Smooth muscle cell (in vitro differentiated cells): Measurements from ENCODE around the gene BFSP2. TPM values are rescaled to one million over a fixed set of nuclear protein-coding genes. Genes with fewer than 3 reads are reported as not detected.

Experiments used
- DNase-seq: peaks from one replicate; lab custom pipeline; 2025; ENCODE audit not compliant: unreplicated experiment; lab: John Stamatoyannopoulos, UW
- H2AFZ ChIP-seq: fragments of 200-600 bp; sonication (generic); 2 replicates; pipeline ENCODE4 v1.6.0; 2016; ENCODE audit warnings: antibody characterized with exemption, low read depth, mild to moderate bottlenecking
- H3F3A ChIP-seq: fragments of 200-600 bp; sonication (generic); 2 replicates; pipeline ENCODE4 v1.6.0; 2017; ENCODE audit warnings: antibody characterized with exemption, low read depth
- H3K27ac ChIP-seq: fragments of 200-600 bp; sonication (generic); 2 replicates; pipeline ENCODE4 v1.5.1; 2016; ENCODE audit warnings: low read depth, mild to moderate bottlenecking
- H3K27me3 ChIP-seq: fragments of 200-600 bp; sonication (generic); 2 replicates; pipeline ENCODE4 v1.6.1; 2016; ENCODE audit warnings: low read depth, mild to moderate bottlenecking
- H3K36me3 ChIP-seq: fragments of 200-600 bp; sonication (generic); 2 replicates; pipeline ENCODE4 v1.5.1; 2016; ENCODE audit warnings: low read depth
- H3K4me1 ChIP-seq: fragments of 200-600 bp; sonication (generic); 2 replicates; pipeline ENCODE4 v1.5.1; 2016; ENCODE audit warnings: low read depth
- H3K4me2 ChIP-seq: fragments of 200-600 bp; sonication (generic); 2 replicates; pipeline ENCODE4 v1.6.0; 2016; ENCODE audit warnings: mild to moderate bottlenecking
- H3K4me3 ChIP-seq: fragments of 200-600 bp; sonication (generic); 2 replicates; pipeline ENCODE4 v1.5.1; 2016; ENCODE audit warnings: mild to moderate bottlenecking
- H3K79me2 ChIP-seq: fragments of 200-600 bp; sonication (generic); 2 replicates; pipeline ENCODE4 v1.6.0; 2016; ENCODE audit warnings: low read depth, mild to moderate bottlenecking
- H3K9ac ChIP-seq: fragments of 200-600 bp; sonication (generic); 2 replicates; pipeline ENCODE4 v1.6.0; 2016; ENCODE audit warnings: low read depth
- H3K9me3 ChIP-seq: fragments of 200-600 bp; sonication (generic); replicated peaks from 2 replicates; pipeline ENCODE4 v1.5.1; 2016; ENCODE audit warnings: low read depth
- H4K20me1 ChIP-seq: fragments of 200-600 bp; sonication (generic); 2 replicates; pipeline ENCODE4 v1.6.0; 2016; ENCODE audit warnings: low read depth
- WGBS: methylation state at CpG from one replicate; pipeline ENCODE4 v1.1.7; 2016; ENCODE audit warnings: low lambda C conversion rate; 5-methylcytosine and 5-hydroxymethylcytosine counted together
- polyA plus RNA-seq: library from polyadenylated mRNA; unstranded; fragments of >200 nt; fragmentation: Nextera tagmentation; extraction: Ambion mirVana; gene quantifications from 2 replicates; pipeline ENCODE4 v1.2.1, GENCODE V29; 2016
- total RNA-seq: library from RNA; depleted of rRNA; stranded (reverse); fragments of >200 nt; gene quantifications from 2 replicates; pipeline ENCODE4 v1.2.3, GENCODE V29; 2014
- TF ChIP-seq, protein P1 (sequence below): fragments of 200-600 bp; sonication (generic); IDR thresholded peaks from 2 replicates; pipeline ENCODE4 v1.5.1; 2017; ENCODE audit warnings: borderline replicate concordance, mild to moderate bottlenecking, antibody characterized with exemption; ENCODE audit not compliant: insufficient read depth, poor library complexity, severe bottlenecking

The BFSP2 gene
- total and polyA plus RNA-seq, 2 experiments from 2014 or later, result not detected

DNA sequence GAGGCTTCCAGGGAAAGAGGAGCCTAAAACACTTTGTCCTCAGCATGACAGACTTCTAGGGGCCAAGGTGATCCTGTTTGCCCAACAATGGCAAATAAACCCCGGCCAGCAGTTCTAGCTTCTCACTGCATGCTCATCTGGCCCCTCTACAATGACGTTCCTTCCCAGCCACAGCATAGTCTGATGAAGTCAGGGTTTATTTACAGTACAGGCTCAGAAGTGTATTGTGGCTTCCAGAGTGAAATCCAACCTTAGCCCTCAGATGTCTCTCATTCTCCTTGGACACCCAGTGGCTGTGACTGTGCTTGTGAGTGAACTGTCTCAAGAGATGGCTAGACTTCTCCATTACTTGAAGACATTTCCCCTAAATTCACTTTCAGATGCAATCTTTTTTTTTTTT lies 40.8 kb downstream of the BFSP2 start:
- no peaks in the 10 kb centered on the region for H3K36me3 ChIP-seq
- H3F3A ChIP-seq, result no peaks in the 10 kb centered on the region
- H3K9ac ChIP-seq, result no peak overlapping the region
- H3K9me3 ChIP-seq, result no peaks in the 10 kb centered on the region
- no peak overlapping the region for H3K4me2 ChIP-seq
- no peaks in the 10 kb centered on the region for H4K20me1 ChIP-seq
- no peaks in the 10 kb centered on the region for H3K27me3 ChIP-seq
- no peak overlapping the region for H2AFZ ChIP-seq
- H3K79me2 ChIP-seq, result no peaks in the 10 kb centered on the region
- no peak for DNase-seq
- no peak overlapping the region for H3K4me3 ChIP-seq
- no peak overlapping the region for H3K27ac ChIP-seq
- TF ChIP-seq, protein P1, sequence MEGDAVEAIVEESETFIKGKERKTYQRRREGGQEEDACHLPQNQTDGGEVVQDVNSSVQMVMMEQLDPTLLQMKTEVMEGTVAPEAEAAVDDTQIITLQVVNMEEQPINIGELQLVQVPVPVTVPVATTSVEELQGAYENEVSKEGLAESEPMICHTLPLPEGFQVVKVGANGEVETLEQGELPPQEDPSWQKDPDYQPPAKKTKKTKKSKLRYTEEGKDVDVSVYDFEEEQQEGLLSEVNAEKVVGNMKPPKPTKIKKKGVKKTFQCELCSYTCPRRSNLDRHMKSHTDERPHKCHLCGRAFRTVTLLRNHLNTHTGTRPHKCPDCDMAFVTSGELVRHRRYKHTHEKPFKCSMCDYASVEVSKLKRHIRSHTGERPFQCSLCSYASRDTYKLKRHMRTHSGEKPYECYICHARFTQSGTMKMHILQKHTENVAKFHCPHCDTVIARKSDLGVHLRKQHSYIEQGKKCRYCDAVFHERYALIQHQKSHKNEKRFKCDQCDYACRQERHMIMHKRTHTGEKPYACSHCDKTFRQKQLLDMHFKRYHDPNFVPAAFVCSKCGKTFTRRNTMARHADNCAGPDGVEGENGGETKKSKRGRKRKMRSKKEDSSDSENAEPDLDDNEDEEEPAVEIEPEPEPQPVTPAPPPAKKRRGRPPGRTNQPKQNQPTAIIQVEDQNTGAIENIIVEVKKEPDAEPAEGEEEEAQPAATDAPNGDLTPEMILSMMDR, result no peak
- 83% methylated on average over 2 of the region's 2 CpGs for WGBS
- no peaks in the 10 kb centered on the region for H3K4me1 ChIP-seq

DNA sequence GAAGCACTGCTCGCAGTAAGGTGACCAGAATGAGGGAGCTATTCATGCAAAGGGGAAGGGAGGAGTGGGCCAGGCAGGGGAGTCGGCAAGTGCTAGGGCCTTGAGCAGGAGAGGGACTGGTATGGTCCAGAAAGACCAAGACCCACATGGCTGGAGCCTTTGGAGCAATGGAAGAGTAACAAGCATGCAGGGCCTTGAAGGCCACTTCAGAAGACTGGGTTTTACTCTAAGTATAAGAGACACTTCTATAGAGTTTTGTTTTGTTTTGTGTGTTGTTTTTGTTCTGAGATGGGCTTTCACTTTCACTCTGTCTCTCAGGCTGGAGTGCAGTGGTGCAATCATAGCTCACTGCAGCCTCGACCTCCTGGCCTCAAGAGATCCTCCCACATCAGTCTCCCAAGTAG lies 42.0 kb downstream of the BFSP2 start:
- no peak for DNase-seq
- Histone ChIP-seq H3K27ac (no peak overlapping the region), H3K9me3 (no peaks in the 10 kb centered on the region), H3K4me3 (no peak overlapping the region), H3K4me2 (no peak overlapping the region), H3K4me1 (no peaks in the 10 kb centered on the region), H3K27me3 (no peaks in the 10 kb centered on the region), H3K36me3 (no peaks in the 10 kb centered on the region), H2AFZ (no peak overlapping the region), H3F3A (no peaks in the 10 kb centered on the region), H3K79me2 (no peaks in the 10 kb centered on the region), H4K20me1 (no peaks in the 10 kb centered on the region), H3K9ac (no peak overlapping the region)
- TF ChIP-seq, protein P1, result no peak
- 87% methylated on average over 3 of the region's 3 CpGs for WGBS

DNA sequence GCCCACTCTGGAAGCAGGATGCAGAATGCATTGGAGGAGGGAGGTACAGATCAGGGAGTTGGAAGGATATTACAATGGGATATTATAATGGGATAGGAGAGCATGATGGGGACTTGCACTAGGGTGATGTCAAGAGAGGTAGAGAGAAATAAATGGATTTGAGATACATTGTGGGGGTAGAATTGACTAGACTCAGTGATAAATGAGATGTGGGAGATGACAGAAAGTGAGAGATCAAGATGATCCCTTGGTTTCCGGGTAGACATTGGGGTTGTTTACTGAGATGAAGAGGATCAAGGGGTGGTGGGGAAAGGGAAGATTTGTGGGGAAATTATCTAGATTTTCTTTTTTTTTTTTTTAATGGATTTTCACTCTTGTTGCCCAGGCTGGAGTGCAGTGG lies 42.7 kb downstream of the BFSP2 start:
- H3K9ac ChIP-seq, result no peak overlapping the region
- no peaks in the 10 kb centered on the region for H3K79me2 ChIP-seq
- DNase-seq, result no peak
- no peaks in the 10 kb centered on the region for H3K4me1 ChIP-seq
- H3K4me2 ChIP-seq, result no peak overlapping the region
- no peaks in the 10 kb centered on the region for H3F3A ChIP-seq
- no peaks in the 10 kb centered on the region for H3K27me3 ChIP-seq
- no peak overlapping the region for H3K4me3 ChIP-seq
- no peak overlapping the region for H3K27ac ChIP-seq
- H4K20me1 ChIP-seq, result no peaks in the 10 kb centered on the region
- TF ChIP-seq, protein P1, result no peak
- WGBS, result 100% methylated on average over 1 of the region's 1 CpG
- no peaks in the 10 kb centered on the region for H3K9me3 ChIP-seq
- H3K36me3 ChIP-seq, result no peaks in the 10 kb centered on the region
- H2AFZ ChIP-seq, result no peak overlapping the region

DNA sequence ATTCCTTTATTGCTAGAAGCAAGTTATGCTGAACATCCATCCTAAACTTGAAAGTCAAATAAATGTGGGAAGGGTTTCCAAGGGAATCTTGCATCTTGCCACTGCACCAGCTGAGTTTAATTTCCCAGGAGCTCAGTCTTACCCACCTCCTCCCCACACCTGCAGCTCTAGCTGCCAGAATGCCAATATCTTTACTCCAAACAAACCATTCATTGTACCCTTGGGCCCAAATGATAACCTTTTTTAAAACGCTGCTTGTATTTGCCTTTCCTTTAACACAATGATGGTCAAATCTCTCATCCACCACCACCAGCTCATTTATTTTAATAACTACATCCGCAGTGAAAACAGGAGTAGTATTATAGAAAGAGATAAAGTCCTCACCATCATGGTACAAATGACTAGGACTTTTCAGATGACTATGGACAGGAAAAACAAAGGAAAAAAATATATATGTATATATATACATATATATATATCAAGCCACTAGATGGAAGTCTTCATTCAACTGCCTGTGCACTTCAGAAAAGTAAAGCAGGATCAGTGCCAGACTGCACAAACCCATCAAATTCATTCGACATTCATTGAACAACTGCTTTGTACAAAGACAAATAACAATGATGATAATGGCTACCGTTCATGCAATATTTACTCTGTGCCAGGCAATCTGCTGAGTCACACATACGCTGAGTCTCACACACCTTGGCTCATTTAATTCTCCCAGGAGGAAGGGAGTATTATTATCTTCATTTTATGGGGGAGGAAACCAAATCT lies 44.0 kb downstream of the BFSP2 start:
- 81% methylated on average over 5 of the region's 5 CpGs for WGBS
- Histone ChIP-seq H3K27ac (no peak overlapping the region), H3K4me3 (no peak overlapping the region), H3K36me3 (no peaks in the 10 kb centered on the region), H3K9ac (no peak overlapping the region), H3K9me3 (no peaks in the 10 kb centered on the region), H3K4me1 (no peaks in the 10 kb centered on the region), H3K27me3 (no peaks in the 10 kb centered on the region), H3K4me2 (no peak overlapping the region), H3F3A (no peaks in the 10 kb centered on the region), H4K20me1 (no peaks in the 10 kb centered on the region), H3K79me2 (no peaks in the 10 kb centered on the region), H2AFZ (no peak overlapping the region)
- TF ChIP-seq, protein P1, result no peak
- DNase-seq, result no peak
